Measurements from ENCODE around the gene LCAT.

The LCAT gene

DNA sequence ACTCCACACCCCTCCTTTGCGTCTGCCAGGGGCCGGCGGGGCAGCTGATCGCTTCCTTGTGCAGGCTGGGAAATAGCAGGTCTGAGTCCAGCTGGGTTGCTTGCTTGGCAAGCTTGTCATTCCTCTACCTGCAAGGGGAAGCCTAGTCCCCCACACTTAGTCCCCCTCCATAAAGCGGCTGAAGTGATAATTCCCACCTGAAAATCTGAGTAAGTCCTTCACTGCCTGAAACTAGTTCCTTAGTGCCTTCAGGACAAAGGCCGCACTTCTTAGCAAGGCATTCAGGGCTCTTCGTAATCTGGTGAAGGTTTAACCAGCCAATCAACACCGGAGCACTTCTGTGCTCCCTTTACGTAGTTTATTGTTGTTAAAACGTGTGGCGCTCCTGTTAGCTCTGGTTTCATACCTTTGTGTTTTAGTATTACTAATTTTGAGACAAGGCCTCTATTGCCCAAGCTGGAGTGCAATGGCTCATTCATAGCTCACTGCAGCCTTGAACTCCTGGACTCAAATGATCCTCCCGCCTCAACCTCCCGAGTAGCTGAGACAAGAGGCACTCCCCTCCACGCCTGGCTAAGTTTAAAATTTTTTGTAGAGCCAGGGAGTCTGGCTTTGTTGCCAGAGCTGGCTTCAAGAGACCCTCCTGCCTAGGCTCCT lies 50.0 kb downstream of the LCAT start:
- peak overlapping the region; percentile 94 for H2AFZ ChIP-seq (ENCODE audit: low read depth, low read length)
- H3K79me1 ChIP-seq (replicated peaks; ENCODE audit: low read length, poor library complexity, severe bottlenecking) = peaks cover 13% of the 10 kb centered on the region
- no peak overlapping the region for H3K23ac ChIP-seq (ENCODE audit: low read length in 2 of 2)
- peak overlapping the region; percentile 4 to 97 for H3K18ac ChIP-seq (ENCODE audit: low read depth in 1 of 2, low read length in 2 of 2)
- peak overlapping the region; percentile 2 for H4K91ac ChIP-seq (ENCODE audit: low read length)
- peak overlapping the region; percentile 15 to 83 for H3K4ac ChIP-seq (ENCODE audit: low read depth in 1 of 2, low read length in 2 of 2)
- H3K36me3 ChIP-seq (ENCODE audit: control insufficient read depth in 1 of 2, insufficient read depth in 2 of 2, low read depth in 1 of 2, low read length in 2 of 2) = peaks cover 0 to 6% of the 10 kb centered on the region in 2 experiments
- H3K27ac ChIP-seq (ENCODE audit: low read length, poor library complexity, severe bottlenecking) = peak overlapping the region; percentile 63
- H3K27me3 ChIP-seq (ENCODE audit: control insufficient read depth in 1 of 2, insufficient read depth in 1 of 2, low read length in 2 of 2) = no peaks in the 10 kb centered on the region
- peak overlapping the region in 1 of 2 experiments; percentile 80 for H3K14ac ChIP-seq (ENCODE audit: low read length in 2 of 2)
- no peaks in the 10 kb centered on the region for H3K9me3 ChIP-seq (ENCODE audit: control insufficient read depth, low read length)
- peak overlapping the region; percentile 99 for H4K8ac ChIP-seq (ENCODE audit: low read length)
- H3K4me3 ChIP-seq (ENCODE audit: insufficient read depth in 1 of 2, low read depth in 1 of 2, low read length in 2 of 2) = peak overlapping the region; percentile 99 to 100
- no peak overlapping the region for H2BK120ac ChIP-seq (ENCODE audit: low read depth, low read length)
- no peak overlapping the region for H2BK12ac ChIP-seq (ENCODE audit: low read length in 2 of 2)
- DNase-seq = no peak
- H3K4me1 ChIP-seq (ENCODE audit: control insufficient read depth, insufficient read depth, low read depth, low read length) = peaks cover 8% of the 10 kb centered on the region
- peak overlapping the region; percentile 100 for H3K9ac ChIP-seq (ENCODE audit: low read length)
- WGBS = 47% methylated on average over 14 of the region's 14 CpGs
- H2BK15ac ChIP-seq (ENCODE audit: low read depth, poor library complexity, severe bottlenecking) = no peak overlapping the region
- peak overlapping the region; percentile 78 for H3K4me2 ChIP-seq (ENCODE audit: low read length, poor library complexity, severe bottlenecking)
- peak overlapping the region; percentile 65 for H2AK5ac ChIP-seq (ENCODE audit: low read length, severe bottlenecking)
- no peak overlapping the region for H2BK5ac ChIP-seq (ENCODE audit: low read depth, low read length, poor library complexity, severe bottlenecking)

- peak within 1 kb of the TSS; percentile 63 for H3K27ac ChIP-seq (ENCODE audit: low read length, poor library complexity, severe bottlenecking)
- H3K14ac ChIP-seq (ENCODE audit: low read length in 2 of 2) = peak within 1 kb of the TSS in 1 of 2 experiments; percentile 99
- peak within 1 kb of the TSS; percentile 79 for H2BK120ac ChIP-seq (ENCODE audit: low read depth, low read length)
- DNase-seq = peak; percentile 95
- peak within 1 kb of the TSS; percentile 99 for H4K8ac ChIP-seq (ENCODE audit: low read length)
- H3K79me1 ChIP-seq (replicated peaks; ENCODE audit: low read length, poor library complexity, severe bottlenecking) = peaks cover 11% of the 10 kb centered on the region
- H3K9me3 ChIP-seq (ENCODE audit: control insufficient read depth, low read length) = no peaks in the 10 kb centered on the region
- H3K23ac ChIP-seq (ENCODE audit: low read length in 2 of 2) = peak within 1 kb of the TSS; percentile 90 to 93
- H2BK12ac ChIP-seq (ENCODE audit: low read length in 2 of 2) = peak within 1 kb of the TSS in 1 of 2 experiments; percentile 71
- peak within 1 kb of the TSS; percentile 78 for H3K4me2 ChIP-seq (ENCODE audit: low read length, poor library complexity, severe bottlenecking)
- H4K91ac ChIP-seq (ENCODE audit: low read length) = peak within 1 kb of the TSS; percentile 94
- H2BK15ac ChIP-seq (ENCODE audit: low read depth, poor library complexity, severe bottlenecking) = peak within 1 kb of the TSS; percentile 67
- peak within 1 kb of the TSS; percentile 83 to 91 for H3K4ac ChIP-seq (ENCODE audit: low read depth in 1 of 2, low read length in 2 of 2)
- WGBS = under 1% methylated on average over 83 of the region's 90 CpGs
- H3K27me3 ChIP-seq (ENCODE audit: control insufficient read depth in 1 of 2, insufficient read depth in 1 of 2, low read length in 2 of 2) = no peaks in the 10 kb centered on the region
- H3K4me1 ChIP-seq (ENCODE audit: control insufficient read depth, insufficient read depth, low read depth, low read length) = peaks cover 8% of the 10 kb centered on the region
- H3K36me3 ChIP-seq (ENCODE audit: control insufficient read depth in 1 of 2, insufficient read depth in 2 of 2, low read depth in 1 of 2, low read length in 2 of 2) = peaks cover 0 to 11% of the 10 kb centered on the region in 2 experiments
- peak within 1 kb of the TSS; percentile 65 for H2AK5ac ChIP-seq (ENCODE audit: low read length, severe bottlenecking)
- peak within 1 kb of the TSS; percentile 99 to 100 for H3K4me3 ChIP-seq (ENCODE audit: insufficient read depth in 1 of 2, low read depth in 1 of 2, low read length in 2 of 2)
- peak within 1 kb of the TSS; percentile 92 to 97 for H3K18ac ChIP-seq (ENCODE audit: low read depth in 1 of 2, low read length in 2 of 2)
- H3K9ac ChIP-seq (ENCODE audit: low read length) = peak within 1 kb of the TSS; percentile 100
- peak within 1 kb of the TSS; percentile 76 for H2BK5ac ChIP-seq (ENCODE audit: low read depth, low read length, poor library complexity, severe bottlenecking)
- H2AFZ ChIP-seq (ENCODE audit: low read depth, low read length) = peak within 1 kb of the TSS; percentile 94
Measured at GRCh38 chr16:67892899-67893742, 50.8 kb downstream of the LCAT start, which contains the start of gene PSKH1. PSKH1 (plus strand) TSS chr16:67893254; CDS start chr16:67908750, 15,496 bp downstream.

DNA sequence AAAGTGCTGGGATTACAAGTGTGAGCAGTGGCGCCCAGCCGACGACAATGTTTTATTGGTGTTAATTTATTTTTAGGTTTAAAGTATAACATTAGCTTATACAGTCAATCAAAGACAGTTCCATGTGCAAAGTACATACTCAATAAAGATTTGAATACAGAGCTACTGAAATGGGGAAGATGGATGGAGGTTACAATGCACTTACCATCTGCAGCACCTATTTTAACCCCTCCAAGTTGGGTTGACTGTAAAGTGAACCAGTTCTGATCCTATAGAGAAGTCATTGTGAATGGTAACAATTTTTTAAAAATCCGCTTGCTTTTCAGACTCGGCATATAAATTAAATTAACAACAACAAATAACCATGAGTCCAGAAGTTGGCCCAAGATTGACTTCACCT lies 51.5 kb downstream of the LCAT start:
- Histone ChIP-seq H3K36me3 (ENCODE audit: control insufficient read depth in 1 of 2, insufficient read depth in 2 of 2, low read depth in 1 of 2, low read length in 2 of 2) (peaks cover 0 to 7% of the 10 kb centered on the region in 2 experiments), H3K27ac (ENCODE audit: low read length, poor library complexity, severe bottlenecking) (no peak overlapping the region), H2BK5ac (ENCODE audit: low read depth, low read length, poor library complexity, severe bottlenecking) (no peak overlapping the region), H4K8ac (ENCODE audit: low read length) (no peak overlapping the region), H3K4ac (ENCODE audit: low read depth in 1 of 2, low read length in 2 of 2) (no peak overlapping the region), H3K27me3 (ENCODE audit: control insufficient read depth in 1 of 2, insufficient read depth in 1 of 2, low read length in 2 of 2) (no peaks in the 10 kb centered on the region), H2BK15ac (ENCODE audit: low read depth, poor library complexity, severe bottlenecking) (no peak overlapping the region), H3K23ac (ENCODE audit: low read length in 2 of 2) (no peak overlapping the region), H3K18ac (ENCODE audit: low read depth in 1 of 2, low read length in 2 of 2) (no peak overlapping the region), H2BK120ac (ENCODE audit: low read depth, low read length) (no peak overlapping the region), H2AFZ (ENCODE audit: low read depth, low read length) (no peak overlapping the region), H4K91ac (ENCODE audit: low read length) (no peak overlapping the region), H3K4me1 (ENCODE audit: control insufficient read depth, insufficient read depth, low read depth, low read length) (peaks cover 8% of the 10 kb centered on the region), H3K9ac (ENCODE audit: low read length) (peak overlapping the region; percentile 87), H2BK12ac (ENCODE audit: low read length in 2 of 2) (no peak overlapping the region), H3K4me3 (ENCODE audit: insufficient read depth in 1 of 2, low read depth in 1 of 2, low read length in 2 of 2) (peak overlapping the region in 1 of 2 experiments; percentile 81), H3K4me2 (ENCODE audit: low read length, poor library complexity, severe bottlenecking) (peak overlapping the region; percentile 72), H3K9me3 (ENCODE audit: control insufficient read depth, low read length) (no peaks in the 10 kb centered on the region), H2AK5ac (ENCODE audit: low read length, severe bottlenecking) (no peak overlapping the region), H3K79me1 (replicated peaks; ENCODE audit: low read length, poor library complexity, severe bottlenecking) (peaks cover 7% of the 10 kb centered on the region), H3K14ac (ENCODE audit: low read length in 2 of 2) (no peak overlapping the region)
- no peak for DNase-seq
- 82% methylated on average over 2 of the region's 5 CpGs for WGBS

Data from mesenchymal stem cell (in vitro differentiated cells and primary cell).